Measurements from ENCODE around the gene SLC2A9. TPM values are rescaled to one million over a fixed set of nuclear protein-coding genes. Genes with fewer than 3 reads are reported as not detected.

Gene SLC2A9
- total and polyA plus RNA-seq, 2 of the 13 experiments (the other 11 are each of a cell fraction or from before 2014, with no cell fraction given) = 36.2 to 42.3 TPM

- TF ChIP-seq GMEB2 (CRISPR knock-in tag; IDR thresholded peaks at IDR 0.05; ENCODE audit: low read depth) = no peak
- no peak for TF ChIP-seq ZNF343 (CRISPR knock-in tag; IDR thresholded peaks at IDR 0.05)
- no peak for TF ChIP-seq ZNF660 (CRISPR knock-in tag; IDR thresholded peaks at IDR 0.05; ENCODE audit: borderline replicate concordance, low read depth)
- no peak for TF ChIP-seq KLF11 (CRISPR knock-in tag; IDR thresholded peaks at IDR 0.05)
- TF ChIP-seq SMAD9 (CRISPR knock-in tag; IDR thresholded peaks at IDR 0.05) = no peak
Observed at GRCh38 chr4:9937078-9937477, 84.2 kb downstream of the SLC2A9 start (continued).

GRCh38 chr4:9936129-9936644 lies 85.1 kb downstream of the SLC2A9 start:
- Histone ChIP-seq H3K4me3 (replicated peaks in 1 of 3; ENCODE audit: insufficient read depth in 1 of 3, low read depth in 2 of 3, low read length in 3 of 3) (no peak overlapping the region), H3K79me2 (ENCODE audit: insufficient read depth, low read length) (no peaks in the 10 kb centered on the region), H4K20me1 (ENCODE audit: insufficient read depth, low read length) (no peaks in the 10 kb centered on the region), H3K4me2 (ENCODE audit: low read depth, low read length) (no peak overlapping the region), H3K36me3 (replicated peaks in 1 of 2; ENCODE audit: control insufficient read depth in 1 of 2, insufficient read depth in 2 of 2, low read length in 2 of 2) (peaks cover 33 to 90% of the 10 kb centered on the region in 2 experiments), H3K9me3 (ENCODE audit: low read length) (no peaks in the 10 kb centered on the region), H3K9ac (ENCODE audit: insufficient read depth, low read depth, low read length) (no peak overlapping the region), H2AFZ (ENCODE audit: low read length) (no peak overlapping the region), H3K4me1 (ENCODE audit: insufficient read depth, low read length) (no peaks in the 10 kb centered on the region), H3K27me3 (ENCODE audit: control insufficient read depth in 1 of 2, insufficient read depth in 2 of 2, low read length in 2 of 2) (no peaks in the 10 kb centered on the region), H3K27ac (ENCODE audit: extremely low read length, insufficient read depth, low read length) (no peak overlapping the region)
- in situ Hi-C loops (cut with HindIII; ENCODE audit: extremely low pct_ligation_motif_present, low pct_unique_long_range_greater_than_20kb) = no loop called here
- ATAC-seq (no peak), FAIRE-seq (no peak), DNase-seq (ENCODE audit: low spot score) (no peak)
- 94% methylated on average over 5 of the region's 5 CpGs for WGBS (ENCODE audit: low lambda C conversion rate)
- intact Hi-C loops (cut with micrococcal nuclease; ENCODE audit: unreplicated experiment) = loop anchor here (2.0 kb wide), 1 partner anchor 59 kb away; no protein-coding TSS in a partner anchor
- CTCF ChIA-PET (ENCODE audit: low intra/inter-chr PET ratio, low total read pairs) = no interaction called here
- TF ChIP-seq ZBTB37 (CRISPR knock-in tag; IDR thresholded peaks at IDR 0.05) (no peak), RERE (CRISPR knock-in tag; IDR thresholded peaks at IDR 0.05; ENCODE audit: low read depth) (no peak), MEF2D (CRISPR knock-in tag; IDR thresholded peaks at IDR 0.05) (no peak), ZNF616 (CRISPR knock-in tag; IDR thresholded peaks at IDR 0.05; ENCODE audit: low read depth) (no peak), JUNB (CRISPR knock-in tag; IDR thresholded peaks at IDR 0.05; ENCODE audit: borderline replicate concordance) (no peak), HMG20A (CRISPR knock-in tag; IDR thresholded peaks at IDR 0.05; ENCODE audit: borderline replicate concordance) (no peak)
- no TSS peak for BruUV-seq (replicated peaks)
- POLR2A ChIA-PET = no interaction called here

Measured in HepG2 (cell line).